ENCODE data around the gene ADORA3. TPM values are rescaled to one million over a fixed set of nuclear protein-coding genes. Genes with fewer than 3 reads are reported as not detected.

ADORA3 gene
- total RNA-seq, 1 donor from 2014 or later: not detected

- H3K4me1 Mint-ChIP-seq: no peaks in the 10 kb centered on the region
- no peak for DNase-seq (ENCODE audit: low spot score in 2 of 2, unreplicated experiment in 2 of 2)
- H3K27me3 Mint-ChIP-seq (ENCODE audit: low read depth): no peaks in the 10 kb centered on the region
- H3K9me3 Mint-ChIP-seq: no peaks in the 10 kb centered on the region
- H3K27ac Mint-ChIP-seq: no peak overlapping the region
- H3K4me3 Mint-ChIP-seq: no peak overlapping the region
- H3K36me3 Mint-ChIP-seq: no peaks in the 10 kb centered on the region
- no peak for TF ChIP-seq CTCF (IDR thresholded peaks at IDR 0.05; ENCODE audit: unreplicated experiment)
These were observed 14.2 kb upstream of the ADORA3 start for GRCh38 chr1:111517469-111518225.

GRCh38 chr1:111516005-111516535 lies 12.6 kb upstream of the ADORA3 start:
- no peaks in the 10 kb centered on the region for H3K36me3 Mint-ChIP-seq
- H3K4me1 Mint-ChIP-seq: no peaks in the 10 kb centered on the region
- no peak for TF ChIP-seq CTCF (IDR thresholded peaks at IDR 0.05; ENCODE audit: unreplicated experiment)
- no peak for DNase-seq (ENCODE audit: low spot score in 2 of 2, unreplicated experiment in 2 of 2)
- peak overlapping the region; percentile 44 for H3K27ac Mint-ChIP-seq
- H3K9me3 Mint-ChIP-seq: no peaks in the 10 kb centered on the region
- H3K27me3 Mint-ChIP-seq (ENCODE audit: low read depth): no peaks in the 10 kb centered on the region
- H3K4me3 Mint-ChIP-seq: no peak overlapping the region

GRCh38 chr1:111515291-111516004 lies 12.0 kb upstream of the ADORA3 start:
- H3K27ac Mint-ChIP-seq: no peak overlapping the region

GRCh38 chr1:111513410-111514020 lies 10.1 kb upstream of the ADORA3 start:
- no peak for DNase-seq (ENCODE audit: low spot score in 2 of 2, unreplicated experiment in 2 of 2)
- H3K27ac Mint-ChIP-seq: no peak overlapping the region
- no peak for TF ChIP-seq CTCF (IDR thresholded peaks at IDR 0.05; ENCODE audit: unreplicated experiment)
- H3K4me1 Mint-ChIP-seq: no peaks in the 10 kb centered on the region
- no peaks in the 10 kb centered on the region for H3K36me3 Mint-ChIP-seq
- no peaks in the 10 kb centered on the region for H3K27me3 Mint-ChIP-seq (ENCODE audit: low read depth)
- H3K9me3 Mint-ChIP-seq: no peaks in the 10 kb centered on the region
- H3K4me3 Mint-ChIP-seq: no peak overlapping the region

More at GRCh38 chr1:111515291-111516004, 12.0 kb upstream of the ADORA3 start:
- Mint-ChIP-seq H3K9me3 (no peaks in the 10 kb centered on the region), H3K36me3 (no peaks in the 10 kb centered on the region), H3K27me3 (ENCODE audit: low read depth) (no peaks in the 10 kb centered on the region), H3K4me1 (no peaks in the 10 kb centered on the region), H3K4me3 (no peak overlapping the region)
- no peak for TF ChIP-seq CTCF (IDR thresholded peaks at IDR 0.05; ENCODE audit: unreplicated experiment)
- DNase-seq (ENCODE audit: low spot score in 2 of 2, unreplicated experiment in 2 of 2): no peak

GRCh38 chr1:111512931-111513330 lies 9.5 kb upstream of the ADORA3 start:
- TF ChIP-seq CTCF (IDR thresholded peaks at IDR 0.05; ENCODE audit: unreplicated experiment): no peak
- no peak overlapping the region for H3K27ac Mint-ChIP-seq
- peaks cover 5% of the 10 kb centered on the region for H3K4me1 Mint-ChIP-seq
- H3K27me3 Mint-ChIP-seq (ENCODE audit: low read depth): no peaks in the 10 kb centered on the region
- H3K4me3 Mint-ChIP-seq: no peak overlapping the region
- H3K36me3 Mint-ChIP-seq: no peaks in the 10 kb centered on the region
- no peak for DNase-seq (ENCODE audit: low spot score in 2 of 2, unreplicated experiment in 2 of 2)
- H3K9me3 Mint-ChIP-seq: no peaks in the 10 kb centered on the region

Measured in mesothelial cell of epicardium (in vitro differentiated cells).